GM12874 (cell line): ENCODE measurements around the gene TSACC.

Source experiments
- TF ChIP-seq, protein P1 (sequence below): IDR thresholded peaks from 2 replicates; pipeline ENCODE4 v1.5.1; 2011; ENCODE audit warnings: low read depth, mild to moderate bottlenecking, control low read depth, low read length, moderate library complexity; ENCODE audit not compliant: insufficient read depth

TSACC gene

DNA sequence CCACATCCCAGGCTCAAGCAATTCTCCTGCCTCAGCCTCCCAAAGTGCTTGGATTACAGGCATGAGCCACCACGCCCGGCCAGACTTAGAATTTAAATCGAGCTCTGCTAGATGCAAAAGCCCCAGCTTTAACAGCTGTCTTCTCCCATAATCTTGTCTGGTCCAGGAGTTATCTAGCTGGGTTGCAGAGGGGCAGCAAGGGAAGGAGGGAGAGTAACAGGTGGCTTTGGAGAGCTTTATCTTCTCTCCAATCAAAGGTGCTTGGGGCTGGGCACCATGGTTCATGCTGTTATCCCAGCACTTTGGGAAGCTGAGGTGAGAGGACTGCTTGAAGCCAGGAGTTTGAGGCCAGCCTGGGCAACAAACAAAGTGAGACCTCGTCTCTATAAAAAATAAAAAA is 34.5 kb downstream of the TSACC start:
- TF ChIP-seq, protein P1, sequence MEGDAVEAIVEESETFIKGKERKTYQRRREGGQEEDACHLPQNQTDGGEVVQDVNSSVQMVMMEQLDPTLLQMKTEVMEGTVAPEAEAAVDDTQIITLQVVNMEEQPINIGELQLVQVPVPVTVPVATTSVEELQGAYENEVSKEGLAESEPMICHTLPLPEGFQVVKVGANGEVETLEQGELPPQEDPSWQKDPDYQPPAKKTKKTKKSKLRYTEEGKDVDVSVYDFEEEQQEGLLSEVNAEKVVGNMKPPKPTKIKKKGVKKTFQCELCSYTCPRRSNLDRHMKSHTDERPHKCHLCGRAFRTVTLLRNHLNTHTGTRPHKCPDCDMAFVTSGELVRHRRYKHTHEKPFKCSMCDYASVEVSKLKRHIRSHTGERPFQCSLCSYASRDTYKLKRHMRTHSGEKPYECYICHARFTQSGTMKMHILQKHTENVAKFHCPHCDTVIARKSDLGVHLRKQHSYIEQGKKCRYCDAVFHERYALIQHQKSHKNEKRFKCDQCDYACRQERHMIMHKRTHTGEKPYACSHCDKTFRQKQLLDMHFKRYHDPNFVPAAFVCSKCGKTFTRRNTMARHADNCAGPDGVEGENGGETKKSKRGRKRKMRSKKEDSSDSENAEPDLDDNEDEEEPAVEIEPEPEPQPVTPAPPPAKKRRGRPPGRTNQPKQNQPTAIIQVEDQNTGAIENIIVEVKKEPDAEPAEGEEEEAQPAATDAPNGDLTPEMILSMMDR: no peak

DNA sequence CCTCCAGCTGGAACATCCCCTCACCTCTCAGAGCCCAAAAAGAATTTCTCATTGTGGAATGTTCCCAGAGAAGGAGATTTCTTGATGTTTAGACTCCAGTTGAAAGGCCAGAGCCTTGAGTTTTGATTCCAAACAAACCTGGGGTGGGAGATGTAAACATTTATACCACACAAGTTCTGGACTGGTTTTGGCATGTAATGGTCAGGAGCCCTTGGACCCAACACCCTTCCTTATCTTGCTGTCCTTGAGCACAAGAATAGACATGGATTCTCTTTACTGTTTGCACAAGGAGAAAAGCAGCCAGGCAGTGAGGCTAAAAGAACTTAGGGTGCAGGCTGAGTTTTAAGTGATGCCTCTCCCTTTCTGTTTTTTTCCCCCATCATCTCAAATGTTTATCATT is 35.2 kb downstream of the TSACC start:
- TF ChIP-seq, protein P1: no peak

DNA sequence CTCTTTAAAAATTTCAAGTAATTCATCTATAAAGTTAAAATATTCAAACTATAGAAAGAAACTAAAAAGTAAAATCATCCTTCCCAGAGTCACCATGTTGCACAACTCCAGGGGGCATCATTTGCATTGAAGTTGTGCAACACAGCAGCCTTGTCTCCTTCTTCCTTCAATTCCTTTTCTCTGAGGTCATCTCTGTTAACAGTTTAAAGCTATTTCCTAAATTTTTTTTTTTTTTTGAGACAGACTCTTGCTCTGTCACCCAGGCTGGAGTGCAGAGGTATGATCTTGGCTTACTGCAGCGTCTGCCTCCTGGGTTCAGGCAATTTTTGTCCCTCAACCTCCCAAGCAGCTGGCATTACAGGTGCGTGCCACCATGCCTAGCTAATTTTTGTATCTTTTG is 37.8 kb downstream of the TSACC start:
- TF ChIP-seq, protein P1: no peak

DNA sequence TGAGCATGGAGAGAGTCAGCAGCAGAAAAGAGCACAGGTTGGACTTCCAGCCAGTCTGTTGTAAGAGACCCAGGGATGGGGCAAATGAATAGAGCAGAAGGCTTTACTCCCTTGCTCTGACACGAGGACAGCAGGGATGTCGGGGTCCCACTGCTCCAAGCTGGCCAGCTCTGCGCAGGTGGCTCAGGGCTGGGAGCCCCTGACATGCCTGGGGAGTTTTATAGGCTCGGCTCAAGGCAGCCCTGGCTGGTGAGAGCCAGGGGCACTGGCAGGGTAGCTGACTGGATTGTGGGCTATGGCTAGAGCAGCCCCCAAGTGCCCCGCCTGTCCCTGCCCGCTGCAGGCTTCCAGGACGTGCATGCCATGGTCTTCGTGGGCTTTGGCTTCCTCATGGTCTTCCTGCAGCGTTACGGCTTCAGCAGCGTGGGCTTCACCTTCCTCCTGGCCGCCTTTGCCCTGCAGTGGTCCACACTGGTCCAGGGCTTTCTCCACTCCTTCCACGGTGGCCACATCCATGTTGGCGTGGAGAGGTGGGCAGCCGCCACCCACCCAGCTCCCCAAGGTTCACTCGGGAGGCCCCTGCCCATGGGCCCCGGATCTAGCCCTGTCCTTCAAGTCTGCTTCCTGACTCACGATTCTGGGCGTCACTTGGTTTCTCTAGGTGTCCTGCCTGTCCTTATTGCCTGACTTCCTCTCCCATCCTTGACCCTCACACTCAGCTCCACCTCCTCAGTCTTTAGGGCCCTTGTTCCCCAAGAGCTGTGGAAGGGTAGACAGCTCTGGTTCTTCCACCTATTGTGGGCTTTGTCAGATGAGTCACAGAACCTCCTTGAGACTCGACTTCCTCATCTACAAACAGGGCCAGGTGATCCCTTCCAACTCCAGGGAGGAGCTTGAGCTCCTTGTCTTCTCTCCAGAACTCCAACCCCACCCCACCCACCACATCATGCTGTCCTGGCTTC is 38.9 kb downstream of the TSACC start:
- TF ChIP-seq, protein P1: no peak

DNA sequence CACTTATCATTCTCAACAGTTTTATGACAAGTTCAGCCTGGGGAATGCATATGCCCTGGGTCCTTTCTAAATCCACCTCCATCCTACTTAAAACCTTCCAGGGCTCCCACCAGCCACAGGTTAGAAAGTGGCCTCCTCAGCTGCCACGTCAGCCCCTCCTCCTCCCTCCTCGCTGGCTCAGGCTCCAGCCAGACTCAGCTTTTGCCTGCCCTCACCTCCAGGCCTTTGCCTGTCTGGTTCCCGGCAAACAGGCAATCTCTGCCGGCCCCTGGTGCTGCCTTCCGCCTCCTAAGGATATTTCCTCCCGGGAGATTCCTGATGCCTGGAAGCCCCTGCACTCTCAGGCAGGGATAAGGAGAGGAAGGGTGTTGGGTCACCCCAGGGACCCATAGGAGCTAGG is 40.2 kb downstream of the TSACC start:
- TF ChIP-seq, protein P1: no peak

DNA sequence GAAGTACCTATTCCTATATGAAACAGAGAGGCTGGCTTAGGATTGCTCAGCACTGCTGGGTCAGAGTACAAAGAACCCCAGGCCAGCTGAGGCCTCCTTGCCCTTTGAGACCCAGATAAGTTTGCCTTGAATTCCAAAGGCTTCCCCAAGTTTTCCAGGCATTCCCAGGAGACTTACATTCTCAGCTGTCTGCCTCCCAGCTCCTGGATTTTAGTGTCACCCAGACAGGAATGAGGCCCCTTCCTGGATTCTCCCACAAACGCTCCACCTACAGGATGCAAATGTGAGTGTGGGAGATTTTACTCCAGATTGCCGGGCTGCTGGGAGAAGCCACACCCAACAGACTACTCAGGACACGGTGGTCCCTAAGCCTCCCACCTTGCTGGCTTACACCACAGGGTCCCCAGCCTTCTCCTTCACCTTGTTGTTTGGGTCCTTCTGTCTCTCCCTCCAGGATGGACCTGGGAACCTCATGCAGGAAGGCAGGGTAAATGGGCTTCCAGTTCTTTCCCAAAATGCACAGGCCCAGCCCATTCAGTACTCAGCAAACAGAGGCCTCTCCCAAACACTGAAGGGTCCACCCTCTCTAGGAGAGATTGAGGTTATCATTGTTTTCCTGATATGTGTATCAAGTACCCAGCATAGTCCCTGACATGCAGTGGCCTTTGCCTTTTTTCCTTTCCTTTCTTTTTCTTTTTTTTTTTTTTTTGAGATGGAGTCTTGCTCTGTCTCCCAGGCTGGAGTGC is 41.3 kb downstream of the TSACC start:
- TF ChIP-seq, protein P1: no peak

DNA sequence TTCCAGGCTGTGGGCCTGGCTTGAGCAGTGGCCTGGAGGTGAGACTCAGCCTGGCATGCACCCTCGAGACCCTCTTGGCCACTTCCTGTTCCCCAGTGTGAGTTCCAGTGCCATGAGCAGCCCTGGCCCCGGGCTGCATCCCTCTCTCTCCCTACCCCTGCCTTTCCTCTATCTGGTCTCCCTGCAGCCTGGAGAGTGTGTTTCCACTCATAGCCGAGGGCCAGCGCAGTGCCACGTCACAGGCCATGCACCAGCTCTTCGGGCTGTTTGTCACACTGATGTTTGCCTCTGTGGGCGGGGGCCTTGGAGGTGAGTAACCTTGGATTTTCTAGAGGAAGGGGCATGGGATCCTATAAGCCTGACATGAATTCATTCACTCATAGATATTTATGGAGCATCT is 44.2 kb downstream of the TSACC start:
- TF ChIP-seq, protein P1: no peak
